HepG2 (cell line): ENCODE measurements around the gene CUL7. TPM values are rescaled to one million over a fixed set of nuclear protein-coding genes. Genes with fewer than 3 reads are reported as not detected.
A peak's percentile ranks its signal among the peaks of the same experiment; 100 is the strongest.

Source experiments
- AKNA ChIP-seq: sonication (generic); formaldehyde crosslinking; IDR thresholded peaks from 2 replicates; pipeline ENCODE4 v1.4.0; 2020; ENCODE audit warnings: missing genetic modification reagents, borderline replicate concordance
- FOXK1 ChIP-seq: sonication (generic); formaldehyde crosslinking; IDR thresholded peaks from 2 replicates; pipeline ENCODE4 v1.4.0; 2020; ENCODE audit warnings: low read depth, missing genetic modification reagents, borderline replicate concordance
- HBP1 ChIP-seq: IDR thresholded peaks from 2 replicates; pipeline ENCODE4 v1.6.1; 2016; ENCODE audit warnings: low read depth, control low read depth
- MED13 ChIP-seq: sonication (generic); formaldehyde crosslinking; IDR thresholded peaks from 2 replicates; pipeline ENCODE4 v1.5.0; 2020; ENCODE audit warnings: missing genetic modification reagents
- NFE2 ChIP-seq: sonication (generic); formaldehyde crosslinking; IDR thresholded peaks from 2 replicates; pipeline ENCODE4 v1.4.0; 2020; ENCODE audit warnings: missing genetic modification reagents
- RCOR2 ChIP-seq: IDR thresholded peaks from 2 replicates; pipeline ENCODE4 v1.6.1; 2016; ENCODE audit warnings: missing biosample characterization, missing genetic modification reagents
- SNAPC4 ChIP-seq: sonication (generic); formaldehyde crosslinking; IDR thresholded peaks from 2 replicates; pipeline ENCODE4 v1.4.0; 2020; ENCODE audit warnings: mild to moderate bottlenecking, missing genetic modification reagents
- SRSF1 ChIP-seq: fragments of 200-400 bp; formaldehyde crosslinking; optimal IDR thresholded peaks from 2 replicates; pipeline ENCODE3; 2017; ENCODE audit warnings: mild to moderate bottlenecking, low read depth, low read length, moderate library complexity
- TIGD3 ChIP-seq: sonication (generic); formaldehyde crosslinking; IDR thresholded peaks from 2 replicates; pipeline ENCODE4 v1.5.1; 2020; ENCODE audit warnings: mild to moderate bottlenecking, missing genetic modification reagents, borderline replicate concordance
- ZFP36 ChIP-seq: fragments of 150-350 bp; IDR thresholded peaks from 2 replicates; pipeline ENCODE4 v1.6.1; 2018; ENCODE audit warnings: borderline replicate concordance, low read length, low read depth; ENCODE audit not compliant: partially characterized antibody
- ZNF264 ChIP-seq: sonication (generic); formaldehyde crosslinking; IDR thresholded peaks from 2 replicates; pipeline ENCODE4 v1.4.0; 2020; ENCODE audit warnings: missing genetic modification reagents
- ZNF484 ChIP-seq: sonication (generic); formaldehyde crosslinking; IDR thresholded peaks from 2 replicates; pipeline ENCODE4 v1.5.1; 2020; ENCODE audit warnings: mild to moderate bottlenecking, low read depth, missing genetic modification reagents, borderline replicate concordance
- ZNF557 ChIP-seq: sonication (generic); formaldehyde crosslinking; IDR thresholded peaks from 2 replicates; pipeline ENCODE4 v1.4.0; 2020; ENCODE audit warnings: missing genetic modification reagents
- ZNF674 ChIP-seq: sonication (generic); formaldehyde crosslinking; IDR thresholded peaks from 2 replicates; pipeline ENCODE4 v1.5.0; 2020; ENCODE audit warnings: low read depth, mild to moderate bottlenecking, missing genetic modification reagents
- polyA plus RNA-seq, 8 experiments: library from polyadenylated mRNA; depleted of rRNA in 3 of 8; stranded (reverse) in 7 of 8; unstranded in 1 of 8; fragments of >200 nt; fragmentation: Illumina TruSeq in 4 of 8; extraction: Trizol in 4 of 8; gene quantifications; 2 replicates each; pipeline versions ENCODE4 v1.2.1 to v1.2.3, GENCODE V29; 2011 to 2016; ENCODE audit warnings: low read depth in 4 of 8, missing spikeins in 1 of 8, mixed read lengths in 1 of 8; ENCODE audit not compliant: insufficient read depth in 1 of 8
- total RNA-seq, 5 experiments: library from RNA; depleted of rRNA; stranded (reverse); fragments of >200 nt; fragmentation: Illumina TruSeq; extraction: Trizol; gene quantifications; 2 replicates each; pipeline ENCODE4 v1.2.3, GENCODE V29; 2016; ENCODE audit warnings: low read depth in 1 of 5

The CUL7 gene
- total and polyA plus RNA-seq, 2 of the 13 experiments (the other 11 are each of a cell fraction or from before 2014, with no cell fraction given), result 32.0 to 60.7 TPM

- no peak for TF ChIP-seq ZFP36
- TF ChIP-seq ZNF557, result no peak
- TF ChIP-seq SNAPC4 (CRISPR knock-in tag), result no peak
- no peak for TF ChIP-seq AKNA (CRISPR knock-in tag)
- TF ChIP-seq ZNF484 (CRISPR knock-in tag), result no peak
- TF ChIP-seq TIGD3, result no peak
- no peak for TF ChIP-seq RCOR2 (CRISPR knock-in tag)
- no peak for TF ChIP-seq FOXK1 (CRISPR knock-in tag)
- TF ChIP-seq ZNF674 (CRISPR knock-in tag), result no peak
- no peak for TF ChIP-seq ZNF264 (CRISPR knock-in tag)
- peak; percentile 49 for TF ChIP-seq SRSF1
- no peak for TF ChIP-seq NFE2
- TF ChIP-seq MED13 (CRISPR knock-in tag), result 0 out of 2 replicates have a peak, but pooled peaks have one; percentile 55
- no peak for TF ChIP-seq HBP1 (CRISPR knock-in tag)
Observed at GRCh38 chr6:43076464-43077332, 23.0 kb upstream of the CUL7 start (continued).
